K562 (cell line): Measurements from ENCODE around the gene CDC20. TPM values are rescaled to one million over a fixed set of nuclear protein-coding genes. Genes with fewer than 3 reads are reported as not detected.

Experiments used
- CHD1 ChIP-seq: fragments of 200-600 bp; sonication (generic); IDR thresholded peaks from one replicate; pipeline ENCODE4 v1.6.1; 2012; ENCODE audit warnings: mild to moderate bottlenecking, moderate library complexity, low read length, inconsistent platforms
- EGR1 ChIP-seq: fragments of 450-650 bp; conservative IDR thresholded peaks from 2 replicates; pipeline ENCODE4 v1.6.1; 2017; ENCODE audit warnings: mild to moderate bottlenecking
- GABPB2 ChIP-seq: fragments of 250-450 bp; sonication (Bioruptor Pico); conservative IDR thresholded peaks from 2 replicates; pipeline ENCODE4 v1.5.1; 2021; ENCODE audit warnings: mild to moderate bottlenecking
- HDAC2 ChIP-seq: fragments of 450-650 bp; IDR thresholded peaks from 2 replicates; pipeline ENCODE4 v1.6.1; 2016; ENCODE audit warnings: mild to moderate bottlenecking
- HNRNPL ChIP-seq: fragments of 200-400 bp; formaldehyde crosslinking; IDR thresholded peaks from 2 replicates; pipeline ENCODE4 v1.6.1; 2017; ENCODE audit warnings: low read depth, mild to moderate bottlenecking, low read length
- MNT ChIP-seq, 2 experiments: fragments of 450-650 bp; conservative IDR thresholded peaks; 2 replicates each; pipeline ENCODE4 v1.6.1; 2017; ENCODE audit warnings: mild to moderate bottlenecking in 2 of 2, moderate library complexity in 2 of 2
- POLR3A ChIP-seq: IDR thresholded peaks from 2 replicates; pipeline ENCODE4 v1.6.1; 2011; ENCODE audit warnings: borderline replicate concordance, mild to moderate bottlenecking, moderate library complexity; ENCODE audit not compliant: insufficient read length, insufficient read depth; ENCODE audit errors: extremely low read depth
- TEAD1 ChIP-seq, 2 experiments: fragments of 450-650 bp in 1 of 2; sonication (generic) in 1 of 2; formaldehyde crosslinking; IDR thresholded peaks; 2 replicates each; pipeline versions ENCODE4 v1.4.0 to v1.8.0; 2020 to 2022; ENCODE audit warnings: mild to moderate bottlenecking in 2 of 2, missing genetic modification reagents in 1 of 2
- TFE3 ChIP-seq: fragments of 450-650 bp; formaldehyde crosslinking; IDR thresholded peaks from 2 replicates; pipeline ENCODE4 v1.4.0; 2020; ENCODE audit warnings: mild to moderate bottlenecking, mixed read lengths
- ZNF609 ChIP-seq: sonication (generic); formaldehyde crosslinking; IDR thresholded peaks from 2 replicates; pipeline ENCODE4 v1.8.1; 2023; ENCODE audit warnings: missing genetic modification reagents, mild to moderate bottlenecking, borderline replicate concordance
- polyA plus RNA-seq, 8 experiments: library from polyadenylated mRNA; depleted of rRNA in 4 of 8; stranded (reverse) in 5 of 8; unstranded in 3 of 8; fragments of >200 nt; fragmentation: Nextera tagmentation in 2 of 8; fragmentation: Illumina TruSeq in 1 of 8; extraction: Ambion mirVana in 2 of 8; extraction: Trizol in 1 of 8; gene quantifications; 2 replicates each; pipeline versions ENCODE4 v1.2.1 to v1.2.3, GENCODE V29; 2011 to 2014; ENCODE audit warnings: inconsistent platforms in 1 of 8, missing spikeins in 1 of 8
- total RNA-seq, 7 experiments: library from RNA; depleted of rRNA in 6 of 7; stranded (reverse); fragments of >200 nt in 6 of 7; fragmentation: Illumina TruSeq in 2 of 7; extraction: Trizol in 2 of 7; gene quantifications; 2 replicates each; pipeline versions ENCODE4 v1.2.1 to v1.2.3, GENCODE V29; 2011 to 2021; ENCODE audit warnings: low replicate concordance in 1 of 7

The CDC20 gene
- total and polyA plus RNA-seq, 9 of the 15 experiments (the other 6 are each of a cell fraction or from before 2014, with no cell fraction given) = 45.2 to 224 (median 121) TPM

- TF ChIP-seq EGR1 (no peak), CHD1 (no peak), TEAD1 (CRISPR knock-in tag; IDR thresholded peaks at IDR 0.05) (peak in 1 of 2 experiments; percentile 38; a peak in 2 of 4 replicates), ZNF609 (peak; percentile 96; the same call in 1 of the 2 replicates), TFE3 (CRISPR knock-in tag) (0 out of 2 replicates have a peak, but pooled peaks have one; percentile 1), POLR3A (no peak), HNRNPL (no peak), HDAC2 (peak; percentile 82; the same call in 1 of the 2 replicates), GABPB2 (no peak), MNT (conservative IDR thresholded peaks at IDR 0.05) (peak in 1 of 2 experiments; percentile 31; a peak in 1 of 4 replicates)
Observed at GRCh38 chr1:43405219-43405875, 46.6 kb downstream of the CDC20 start (continued).
